SK-N-MC (cell line): Measurements from ENCODE around the gene ANKS6.

Experiments used
- EZH2 ChIP-seq: fragments of 200-600 bp; sonication (generic); IDR thresholded peaks from one replicate; pipeline ENCODE4 v1.6.1; 2017; ENCODE audit warnings: antibody characterized with exemption
- POLR2AphosphoS5 ChIP-seq: IDR thresholded peaks from 2 replicates; pipeline ENCODE4 v1.6.1; 2012; ENCODE audit warnings: mild to moderate bottlenecking, low read depth, low read length, borderline replicate concordance

DNA sequence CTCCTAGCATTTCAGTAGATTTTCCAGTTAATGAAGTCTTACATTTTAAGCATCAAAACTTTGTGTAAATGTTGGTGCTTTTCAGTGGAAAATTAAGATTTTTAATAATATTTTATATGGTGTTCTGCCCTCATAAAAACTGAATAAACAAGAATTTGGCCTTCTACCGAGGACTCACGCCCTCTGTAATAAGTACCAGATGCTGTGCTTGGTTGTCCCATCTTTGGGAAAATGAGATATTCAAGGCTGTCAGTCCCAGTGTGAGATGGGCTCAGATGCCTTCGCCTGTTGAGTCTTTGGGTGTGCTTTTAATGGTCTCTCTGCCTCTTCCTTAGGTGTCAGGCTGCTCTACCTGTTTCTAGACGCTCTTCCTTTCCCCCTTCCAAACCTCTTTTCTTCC lies 39.9 kb upstream of the ANKS6 start:
- no peak for TF ChIP-seq EZH2
- no peak for TF ChIP-seq POLR2AphosphoS5
